HG02884 (cell line): ENCODE data around the gene MPZL2.
"Not testable (repeated sequence)": the region's sequence is repeated elsewhere in the genome, so short reads cannot be mapped to it uniquely, and the experiment has no call there.

ENCODE experiments used
- ATAC-seq: cut with Tn5 transposase; IDR thresholded peaks from one replicate; pipeline ENCODE4 v1.9.1; 2021; ENCODE audit warnings: mild to moderate bottlenecking, moderate library complexity; ENCODE audit not compliant: unreplicated experiment

Gene MPZL2

GRCh38 chr11:118263695-118264568 lies at the start of gene MPZL2:
MPZL2 (minus strand) TSS chr11:118264297; CDS start chr11:118264153, 144 bp downstream.
- no peak for ATAC-seq

- no peak for ATAC-seq
These were observed 49.1 kb upstream of the MPZL2 start for GRCh38 chr11:118313242-118313641.

DNA sequence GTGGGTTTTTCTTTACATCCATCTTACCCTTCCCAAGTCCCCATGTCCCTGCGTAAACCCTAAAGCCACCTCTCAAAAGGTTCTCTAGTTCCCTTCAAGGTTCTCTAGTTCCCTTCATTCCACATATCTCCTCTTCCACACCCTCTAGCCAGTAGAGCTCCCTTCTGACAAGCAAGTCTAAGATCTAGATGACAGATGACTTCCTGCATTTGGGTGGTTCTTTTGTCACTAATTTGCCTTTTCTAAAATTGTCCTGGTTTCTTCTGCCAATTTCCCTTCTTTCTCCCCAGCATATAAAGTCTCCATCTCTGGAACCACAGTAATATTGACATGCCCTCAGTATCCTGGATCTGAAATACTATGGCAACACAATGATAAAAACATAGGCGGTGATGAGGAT lies 48.2 kb upstream of the MPZL2 start:
- ATAC-seq, result no peak

DNA sequence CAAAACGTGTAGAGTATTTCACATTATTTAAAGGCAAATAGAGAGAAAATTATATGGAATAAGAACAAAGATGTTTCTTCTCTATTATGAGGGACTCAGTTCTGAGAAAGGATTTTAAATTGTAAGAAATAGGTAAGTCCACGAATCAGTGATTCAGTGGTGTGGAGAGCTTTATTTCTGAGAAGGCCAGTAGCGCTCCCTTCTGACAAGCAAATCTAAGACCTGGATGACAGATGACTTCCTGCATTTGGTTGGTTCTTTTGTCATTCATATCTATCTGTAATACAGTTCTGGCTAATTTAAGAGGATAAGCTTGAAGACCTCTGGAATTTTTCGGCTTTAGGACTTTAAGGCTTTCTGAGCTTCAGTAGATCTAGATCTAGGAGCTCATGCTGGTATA lies 47.4 kb upstream of the MPZL2 start:
- no peak for ATAC-seq

DNA sequence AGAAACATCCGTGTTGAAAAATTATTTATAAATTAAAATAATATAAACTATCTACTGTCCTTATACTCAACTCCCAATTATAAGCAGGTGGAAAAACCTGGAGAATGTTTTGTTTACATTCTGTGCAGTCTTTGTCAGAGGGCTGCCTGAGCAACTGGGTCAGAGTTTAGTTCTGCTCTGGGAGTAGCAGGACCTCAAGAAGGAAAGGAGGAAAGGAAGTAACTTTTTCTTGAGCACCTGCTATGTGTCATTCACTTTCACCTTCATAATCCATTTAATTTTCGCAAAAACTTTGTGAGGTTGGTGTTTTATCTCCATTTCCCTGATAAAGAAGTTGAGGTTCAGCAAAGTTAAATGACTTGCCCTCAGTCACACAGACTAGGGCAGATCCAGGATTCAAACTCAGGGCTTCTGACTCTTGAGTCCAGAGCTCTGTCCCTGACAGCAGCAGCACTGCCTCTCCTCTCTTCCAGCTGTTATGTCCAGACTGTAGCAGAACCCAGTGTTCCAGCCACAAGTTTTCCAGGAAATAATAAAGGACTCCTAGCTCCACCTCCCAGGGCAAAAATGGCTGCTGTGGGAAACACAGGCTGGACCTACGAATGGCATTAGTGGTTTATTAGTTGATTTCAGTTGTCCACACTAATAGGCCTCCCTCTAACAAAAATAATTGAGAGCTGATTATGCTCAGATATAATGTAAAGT lies 46.8 kb upstream of the MPZL2 start:
- no peak for ATAC-seq

DNA sequence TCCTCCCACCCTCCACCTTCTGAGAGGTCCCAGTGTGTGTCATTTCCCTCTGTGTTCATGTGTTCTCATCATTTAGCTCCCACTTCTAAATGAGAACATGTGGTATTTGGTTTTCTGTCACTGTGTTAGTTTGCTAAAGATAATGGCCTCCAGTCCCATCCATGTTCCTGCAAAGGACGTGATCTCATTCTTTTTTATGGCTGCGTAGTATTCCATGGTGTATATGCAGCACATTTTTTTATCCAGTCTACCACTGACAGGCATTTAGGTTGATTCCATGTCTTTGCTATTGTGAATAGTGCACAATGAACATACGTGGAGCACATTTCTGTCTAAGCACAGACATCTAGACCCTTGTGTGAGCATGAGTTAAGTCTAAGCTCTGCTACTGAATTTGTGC lies 46.2 kb upstream of the MPZL2 start:
- ATAC-seq, result no peak

GRCh38 chr11:118308995-118309528 lies 45.0 kb upstream of the MPZL2 start:
- not testable (repeated sequence) for ATAC-seq

DNA sequence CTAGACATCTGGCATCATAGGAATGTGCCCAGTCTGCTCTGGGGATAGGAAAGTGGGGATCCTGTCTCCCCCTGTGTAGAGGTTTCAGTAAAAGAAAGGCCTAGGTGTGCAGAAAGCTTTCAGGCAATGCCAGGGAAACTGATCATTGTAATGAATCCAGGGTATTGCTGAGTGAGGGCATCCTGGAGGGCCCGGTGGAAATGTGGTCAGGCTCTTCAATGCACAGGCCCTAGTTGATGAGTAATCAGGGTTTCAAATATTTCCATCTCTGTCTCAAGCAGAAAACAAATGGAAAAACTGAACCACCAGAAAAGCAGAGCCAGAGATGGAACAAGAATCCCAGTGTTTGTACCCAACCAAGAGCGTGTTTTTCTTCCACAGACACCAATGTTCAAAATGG lies 42.5 kb upstream of the MPZL2 start:
- ATAC-seq, result no peak

GRCh38 chr11:118305726-118306125 lies 41.6 kb upstream of the MPZL2 start:
- ATAC-seq, result no peak

DNA sequence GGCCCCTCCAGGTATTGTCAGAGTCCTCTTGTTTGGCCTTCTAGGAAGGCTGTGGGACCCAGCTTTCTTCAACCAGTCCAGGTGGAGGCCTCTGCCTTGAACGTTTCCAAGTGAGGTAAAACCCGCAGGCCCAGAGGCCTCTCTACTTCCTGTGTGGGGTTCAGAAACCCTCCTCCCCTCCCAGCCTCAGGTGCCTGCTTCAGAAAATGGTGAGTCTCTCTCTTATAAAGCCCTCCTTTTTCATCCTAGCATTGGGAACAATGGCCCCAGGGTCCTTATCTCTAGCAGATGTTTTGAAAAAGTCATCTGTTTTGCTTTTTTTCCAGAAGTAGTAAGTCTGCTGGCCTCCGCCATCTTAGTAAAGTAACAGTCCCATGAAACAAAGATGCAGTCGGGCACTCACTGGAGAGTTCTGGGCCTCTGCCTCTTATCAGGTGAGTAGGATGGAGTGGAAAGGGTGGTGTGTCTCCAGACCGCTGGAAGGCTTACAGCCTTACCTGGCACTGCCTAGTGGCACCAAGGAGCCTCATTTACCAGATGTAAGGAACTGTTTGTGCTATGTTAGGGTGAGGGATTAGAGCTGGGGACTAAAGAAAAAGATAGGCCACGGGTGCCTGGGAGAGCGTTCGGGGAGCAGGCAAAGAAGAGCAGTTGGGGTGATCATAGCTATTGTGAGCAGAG lies 40.6 kb upstream of the MPZL2 start, which contains the start of gene CD3E:
Gene CD3E (plus strand): TSS at position 163 of the 681 bp plus-strand sequence. CDS start 223 bp downstream, at position 386.
- ATAC-seq, result no peak

DNA sequence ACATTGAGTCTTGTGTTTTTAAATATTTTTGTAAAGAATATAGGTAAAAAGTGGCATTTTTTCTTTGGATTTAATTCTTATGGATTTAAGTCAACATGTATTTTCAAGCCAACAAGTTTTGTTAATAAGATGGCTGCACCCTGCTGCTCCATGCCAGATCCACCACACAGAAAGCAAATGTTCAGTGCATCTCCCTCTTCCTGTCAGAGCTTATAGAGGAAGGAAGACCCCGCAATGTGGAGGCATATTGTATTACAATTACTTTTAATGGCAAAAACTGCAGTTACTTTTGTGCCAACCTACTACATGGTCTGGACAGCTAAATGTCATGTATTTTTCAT lies 40.1 kb upstream of the MPZL2 start:
- ATAC-seq, result no peak

GRCh38 chr11:118301600-118302195 lies 37.6 kb upstream of the MPZL2 start:
- ATAC-seq, result no peak

- no peak for ATAC-seq
These were observed 31.8 kb upstream of the MPZL2 start for GRCh38 chr11:118295815-118296454.

- no peak for ATAC-seq
These were observed 31.1 kb upstream of the MPZL2 start for GRCh38 chr11:118295199-118295598.

DNA sequence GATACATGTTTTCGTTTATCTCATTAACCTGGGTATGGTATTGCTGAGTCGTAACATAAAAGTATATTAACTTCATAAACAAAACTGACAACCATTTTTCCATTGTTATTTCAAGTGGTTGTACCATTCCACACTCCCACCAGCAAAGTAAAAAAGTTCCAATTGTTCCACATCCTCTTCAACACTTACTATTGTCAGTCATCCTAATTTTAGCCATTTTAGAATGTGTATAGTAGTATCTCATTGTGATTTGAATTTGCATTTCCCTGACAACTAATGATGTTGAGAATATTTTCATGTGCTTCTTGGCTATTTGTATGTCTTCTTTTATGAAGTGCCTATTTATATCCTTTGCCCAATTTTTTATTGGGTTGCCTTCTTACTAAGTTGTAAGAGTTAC lies 30.0 kb upstream of the MPZL2 start:
- no peak for ATAC-seq

DNA sequence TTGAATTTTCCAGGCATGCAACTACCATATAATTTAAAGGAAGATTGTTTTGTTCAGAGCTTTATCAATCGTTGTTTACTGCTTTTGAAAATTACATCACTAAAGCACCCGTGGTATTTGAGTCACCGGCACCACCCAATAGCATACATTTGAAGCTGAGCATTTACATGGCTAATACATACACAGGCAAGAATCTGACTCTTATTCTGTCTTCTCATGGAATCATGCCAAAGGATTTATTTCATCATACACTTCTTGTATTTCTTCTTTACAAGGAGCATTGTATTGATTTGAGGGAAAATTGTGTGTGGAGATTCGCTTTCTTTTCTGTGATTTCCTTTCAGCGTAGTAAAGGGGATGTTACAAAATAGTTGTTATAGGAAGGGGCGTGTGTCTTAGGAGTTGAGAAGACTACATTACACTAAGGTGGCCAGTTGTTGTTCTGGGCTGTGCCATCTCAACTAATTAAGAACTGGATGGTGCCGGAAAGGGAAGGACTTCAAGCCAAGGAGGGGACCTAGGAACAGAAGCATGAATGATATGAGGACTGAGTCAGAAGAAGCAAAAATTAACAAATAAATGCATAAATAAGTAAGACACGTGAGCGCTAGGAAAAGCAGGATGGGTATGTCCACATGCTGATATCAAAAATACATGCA lies 27.5 kb upstream of the MPZL2 start:
- ATAC-seq, result no peak

DNA sequence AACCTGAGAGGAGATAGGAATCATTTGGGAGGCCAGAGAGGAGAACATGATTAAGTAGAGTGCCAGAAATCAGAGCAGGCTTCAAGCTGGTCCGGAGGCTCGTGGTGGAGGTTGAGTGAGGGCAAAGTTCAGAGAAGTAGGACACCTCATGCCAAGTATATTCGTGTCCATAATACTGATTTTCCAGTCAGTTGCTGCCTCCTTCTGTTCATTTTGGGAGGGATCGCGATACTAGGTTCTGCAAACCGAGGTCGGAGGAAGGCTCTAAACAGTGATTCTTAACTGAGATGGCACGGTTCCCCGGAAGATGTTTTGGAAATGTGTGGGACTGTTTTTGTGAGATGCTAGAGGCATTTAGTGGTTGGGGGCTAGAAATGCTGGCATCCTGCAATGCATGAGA lies 26.8 kb upstream of the MPZL2 start:
- no peak for ATAC-seq

DNA sequence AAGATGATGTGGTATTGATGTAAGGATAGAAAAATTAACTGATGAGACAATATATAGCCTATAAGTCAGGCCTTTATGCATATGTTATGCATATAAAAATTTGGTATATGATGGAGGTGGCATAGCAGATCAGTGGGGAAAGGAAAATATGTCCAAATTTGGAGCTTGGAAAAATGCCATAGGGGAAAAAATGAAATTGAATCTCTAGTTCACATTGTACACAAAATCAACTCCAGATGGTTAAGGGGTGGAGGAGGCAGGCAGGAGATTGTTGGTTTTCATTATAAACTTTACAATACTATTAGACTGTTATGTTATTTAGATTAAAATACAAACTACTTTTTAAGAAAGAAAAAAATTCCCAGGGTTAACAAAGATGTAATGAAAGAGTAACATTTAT lies 25.3 kb upstream of the MPZL2 start:
- ATAC-seq, result no peak

GRCh38 chr11:118287006-118287405 lies 22.9 kb upstream of the MPZL2 start:
- ATAC-seq, result no peak

GRCh38 chr11:118286545-118286944 lies 22.4 kb upstream of the MPZL2 start:
- ATAC-seq, result no peak
